22Rv1 (cell line): ENCODE results near the gene PNMA3.
"Not testable (repeated sequence)": the region's sequence is repeated elsewhere in the genome, so short reads cannot be mapped to it uniquely, and the experiment has no call there.

Experiments used
- ZFX ChIP-seq: fragments of 450-650 bp; IDR thresholded peaks from 2 replicates; pipeline ENCODE4 v1.6.1; 2017; ENCODE audit warnings: antibody characterized with exemption, borderline replicate concordance
- TF ChIP-seq, protein P1 (sequence below): fragments of 450-650 bp; IDR thresholded peaks from 2 replicates; pipeline ENCODE4 v1.5.1; 2017; ENCODE audit warnings: mild to moderate bottlenecking

DNA sequence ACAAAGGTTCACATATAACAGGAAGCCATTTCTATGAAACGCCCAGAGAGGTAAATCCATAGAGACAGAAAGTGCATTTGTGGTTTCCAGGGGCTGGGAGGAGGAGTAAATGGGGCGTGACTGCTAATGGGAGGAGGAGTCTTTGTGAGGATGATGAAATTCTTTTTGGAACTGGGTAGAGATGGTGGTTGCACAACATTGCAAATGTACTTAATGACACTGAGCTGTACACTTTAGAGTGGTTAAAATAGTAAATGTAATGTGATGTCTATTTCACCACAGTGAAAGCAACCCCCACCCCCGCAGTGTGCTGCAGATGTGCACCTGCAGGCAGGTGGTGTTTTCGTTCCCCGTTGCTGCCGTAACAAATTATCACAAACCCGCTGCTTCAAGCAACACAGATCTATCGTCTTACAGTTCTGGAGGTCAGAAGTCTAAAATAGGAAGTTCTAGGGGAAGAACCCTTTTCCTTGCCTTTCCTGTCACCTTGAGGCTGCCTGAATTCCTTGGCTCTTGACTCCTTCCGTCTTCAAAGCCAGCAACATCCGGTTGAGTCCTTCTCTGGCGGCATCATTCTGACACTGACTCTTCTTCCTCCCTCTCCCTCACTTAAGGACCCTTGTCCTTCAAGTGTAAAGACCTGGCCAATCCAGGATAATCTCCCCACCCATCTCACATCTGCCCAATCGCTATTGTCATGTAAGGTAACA is 50.0 kb downstream of the PNMA3 start:
- TF ChIP-seq, protein P1, sequence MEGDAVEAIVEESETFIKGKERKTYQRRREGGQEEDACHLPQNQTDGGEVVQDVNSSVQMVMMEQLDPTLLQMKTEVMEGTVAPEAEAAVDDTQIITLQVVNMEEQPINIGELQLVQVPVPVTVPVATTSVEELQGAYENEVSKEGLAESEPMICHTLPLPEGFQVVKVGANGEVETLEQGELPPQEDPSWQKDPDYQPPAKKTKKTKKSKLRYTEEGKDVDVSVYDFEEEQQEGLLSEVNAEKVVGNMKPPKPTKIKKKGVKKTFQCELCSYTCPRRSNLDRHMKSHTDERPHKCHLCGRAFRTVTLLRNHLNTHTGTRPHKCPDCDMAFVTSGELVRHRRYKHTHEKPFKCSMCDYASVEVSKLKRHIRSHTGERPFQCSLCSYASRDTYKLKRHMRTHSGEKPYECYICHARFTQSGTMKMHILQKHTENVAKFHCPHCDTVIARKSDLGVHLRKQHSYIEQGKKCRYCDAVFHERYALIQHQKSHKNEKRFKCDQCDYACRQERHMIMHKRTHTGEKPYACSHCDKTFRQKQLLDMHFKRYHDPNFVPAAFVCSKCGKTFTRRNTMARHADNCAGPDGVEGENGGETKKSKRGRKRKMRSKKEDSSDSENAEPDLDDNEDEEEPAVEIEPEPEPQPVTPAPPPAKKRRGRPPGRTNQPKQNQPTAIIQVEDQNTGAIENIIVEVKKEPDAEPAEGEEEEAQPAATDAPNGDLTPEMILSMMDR = not testable (repeated sequence)
- TF ChIP-seq ZFX = not testable (repeated sequence)
